ENCODE measurements around the gene NRL.

- TF ChIP-seq, protein P1, sequence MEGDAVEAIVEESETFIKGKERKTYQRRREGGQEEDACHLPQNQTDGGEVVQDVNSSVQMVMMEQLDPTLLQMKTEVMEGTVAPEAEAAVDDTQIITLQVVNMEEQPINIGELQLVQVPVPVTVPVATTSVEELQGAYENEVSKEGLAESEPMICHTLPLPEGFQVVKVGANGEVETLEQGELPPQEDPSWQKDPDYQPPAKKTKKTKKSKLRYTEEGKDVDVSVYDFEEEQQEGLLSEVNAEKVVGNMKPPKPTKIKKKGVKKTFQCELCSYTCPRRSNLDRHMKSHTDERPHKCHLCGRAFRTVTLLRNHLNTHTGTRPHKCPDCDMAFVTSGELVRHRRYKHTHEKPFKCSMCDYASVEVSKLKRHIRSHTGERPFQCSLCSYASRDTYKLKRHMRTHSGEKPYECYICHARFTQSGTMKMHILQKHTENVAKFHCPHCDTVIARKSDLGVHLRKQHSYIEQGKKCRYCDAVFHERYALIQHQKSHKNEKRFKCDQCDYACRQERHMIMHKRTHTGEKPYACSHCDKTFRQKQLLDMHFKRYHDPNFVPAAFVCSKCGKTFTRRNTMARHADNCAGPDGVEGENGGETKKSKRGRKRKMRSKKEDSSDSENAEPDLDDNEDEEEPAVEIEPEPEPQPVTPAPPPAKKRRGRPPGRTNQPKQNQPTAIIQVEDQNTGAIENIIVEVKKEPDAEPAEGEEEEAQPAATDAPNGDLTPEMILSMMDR (IDR thresholded peaks at IDR 0.05) = no peak
- no peak for TF ChIP-seq POLR2A (IDR thresholded peaks at IDR 0.05)
Observed at GRCh38 chr14:24098229-24098926, 16.4 kb downstream of the NRL start.
